Sigmoid colon (tissue), 4 donors: ENCODE results near the gene EWSR1.

Experiments
- CTCF ChIP-seq, 4 experiments: fragments of 450-650 bp in 3 of 4; fragments of 200-600 bp in 1 of 4; IDR thresholded peaks; one replicate each; pipeline ENCODE4 v1.5.1; 2016 to 2019; ENCODE audit warnings: antibody characterized with exemption in 4 of 4, mild to moderate bottlenecking in 3 of 4, moderate library complexity in 2 of 4
- EP300 ChIP-seq, 4 donors: sonication (generic); formaldehyde crosslinking; IDR thresholded peaks; one replicate each; pipeline ENCODE4 v1.6.1; 2017; ENCODE audit warnings: antibody characterized with exemption in 4 of 4
- POLR2AphosphoS5 ChIP-seq, 4 donors: sonication (generic); formaldehyde crosslinking; IDR thresholded peaks; one replicate each; pipeline ENCODE4 v1.6.1; 2017; ENCODE audit warnings: antibody characterized with exemption in 4 of 4

- TF ChIP-seq CTCF (IDR thresholded peaks at IDR 0.05) (no peak), POLR2AphosphoS5 (IDR thresholded peaks at IDR 0.05) (no peak), EP300 (IDR thresholded peaks at IDR 0.05) (no peak)
Measured at GRCh38 chr22:29226351-29226981, 41.6 kb upstream of the EWSR1 start.
